SK-N-SH treated with all-trans-retinoic acid at 6 μM for 48 hours (cell line): ENCODE data around the gene NCS1.

ENCODE experiments used
- ATAC-seq: fragments of 200-7000 bp; cut with Tn5 transposase; 3 replicates; pipeline ENCODE4 v1.9.1; 2020; ENCODE audit warnings: mild to moderate bottlenecking, moderate library complexity
- ARNTL ChIP-seq: fragments of 450-650 bp; formaldehyde crosslinking; IDR thresholded peaks from 2 replicates; pipeline ENCODE4 v1.5.0; 2020; ENCODE audit warnings: low read depth, mild to moderate bottlenecking, moderate library complexity, borderline replicate concordance
- CSDC2 ChIP-seq: fragments of 250-450 bp; sonication (Bioruptor Pico); IDR thresholded peaks from 2 replicates; pipeline ENCODE4 v1.5.0; 2020; ENCODE audit warnings: mild to moderate bottlenecking, moderate library complexity
- ESRRG ChIP-seq: fragments of 250-450 bp; sonication (Bioruptor Pico); IDR thresholded peaks from 2 replicates; pipeline ENCODE4 v1.6.1; 2021; ENCODE audit warnings: mild to moderate bottlenecking
- GLIS3 ChIP-seq: fragments of 250-450 bp; sonication (Bioruptor Pico); IDR thresholded peaks from 2 replicates; pipeline ENCODE4 v1.5.0; 2020; ENCODE audit warnings: mild to moderate bottlenecking, moderate library complexity
- ISL1 ChIP-seq: fragments of 250-450 bp; sonication (Bioruptor Pico); IDR thresholded peaks from 2 replicates; pipeline ENCODE4 v2.1.2; 2022; ENCODE audit warnings: mild to moderate bottlenecking, moderate library complexity
- OSR1 ChIP-seq: fragments of 250-450 bp; sonication (Bioruptor Pico); IDR thresholded peaks from 2 replicates; pipeline ENCODE4 v1.8.0; 2022; ENCODE audit warnings: moderate library complexity, mild to moderate bottlenecking, inconsistent platforms
- PPARA ChIP-seq: fragments of 250-450 bp; sonication (Bioruptor Pico); IDR thresholded peaks from 2 replicates; pipeline ENCODE4 v1.5.0; 2020; ENCODE audit warnings: mild to moderate bottlenecking, borderline replicate concordance
- RARB ChIP-seq: fragments of 250-450 bp; sonication (Bioruptor Pico); IDR thresholded peaks from 2 replicates; pipeline ENCODE4 v1.8.0; 2021; ENCODE audit warnings: mild to moderate bottlenecking, moderate library complexity
- SNAI2 ChIP-seq: fragments of 250-450 bp; sonication (Bioruptor Pico); IDR thresholded peaks from 2 replicates; pipeline ENCODE4 v1.5.0; 2020; ENCODE audit warnings: mild to moderate bottlenecking, moderate library complexity
- TOX ChIP-seq: fragments of 250-450 bp; sonication (Bioruptor Pico); IDR thresholded peaks from 2 replicates; pipeline ENCODE4 v1.8.0; 2021; ENCODE audit warnings: mild to moderate bottlenecking, moderate library complexity, borderline replicate concordance
- ZC3H10 ChIP-seq: fragments of 250-450 bp; sonication (Bioruptor Pico); IDR thresholded peaks from 2 replicates; pipeline ENCODE4 v1.5.1; 2021; ENCODE audit warnings: mild to moderate bottlenecking, moderate library complexity
- ZFP3 ChIP-seq: fragments of 250-450 bp; sonication (Bioruptor Pico); IDR thresholded peaks from 2 replicates; pipeline ENCODE4 v1.5.0; 2020; ENCODE audit warnings: mild to moderate bottlenecking, moderate library complexity
- ZFP30 ChIP-seq: fragments of 450-650 bp; formaldehyde crosslinking; IDR thresholded peaks from 2 replicates; pipeline ENCODE4 v1.5.0; 2022; ENCODE audit warnings: mild to moderate bottlenecking, moderate library complexity
- ZNF565 ChIP-seq: fragments of 450-650 bp; formaldehyde crosslinking; conservative IDR thresholded peaks from 2 replicates; pipeline ENCODE4 v1.5.0; 2020; ENCODE audit warnings: low read depth, mild to moderate bottlenecking, moderate library complexity
- ZNF70 ChIP-seq: fragments of 450-650 bp; formaldehyde crosslinking; IDR thresholded peaks from 2 replicates; pipeline ENCODE4 v1.5.0; 2020; ENCODE audit warnings: mild to moderate bottlenecking, moderate library complexity
- ZNF8 ChIP-seq: fragments of 450-650 bp; formaldehyde crosslinking; IDR thresholded peaks from 2 replicates; pipeline ENCODE4 v1.5.0; 2020; ENCODE audit warnings: mild to moderate bottlenecking, moderate library complexity
- TF ChIP-seq, protein P1 (sequence below): fragments of 250-450 bp; sonication (Bioruptor Pico); IDR thresholded peaks from 2 replicates; pipeline ENCODE4 v1.8.0; 2020; ENCODE audit warnings: mild to moderate bottlenecking, moderate library complexity, borderline replicate concordance
- TF ChIP-seq, protein P2 (sequence below): fragments of 250-450 bp; sonication (Bioruptor Pico); IDR thresholded peaks from 2 replicates; pipeline ENCODE4 v1.5.1; 2020; ENCODE audit warnings: low read depth, mild to moderate bottlenecking, moderate library complexity
- TF ChIP-seq, protein P3 (sequence below): fragments of 250-450 bp; sonication (Bioruptor Pico); IDR thresholded peaks from 2 replicates; pipeline ENCODE4 v1.5.0; 2020; ENCODE audit warnings: mild to moderate bottlenecking, moderate library complexity
- TF ChIP-seq, protein P4 (sequence below): fragments of 250-450 bp; sonication (Bioruptor Pico); IDR thresholded peaks from 2 replicates; pipeline ENCODE4 v1.5.1; 2021; ENCODE audit warnings: mild to moderate bottlenecking, moderate library complexity

NCS1 gene

DNA sequence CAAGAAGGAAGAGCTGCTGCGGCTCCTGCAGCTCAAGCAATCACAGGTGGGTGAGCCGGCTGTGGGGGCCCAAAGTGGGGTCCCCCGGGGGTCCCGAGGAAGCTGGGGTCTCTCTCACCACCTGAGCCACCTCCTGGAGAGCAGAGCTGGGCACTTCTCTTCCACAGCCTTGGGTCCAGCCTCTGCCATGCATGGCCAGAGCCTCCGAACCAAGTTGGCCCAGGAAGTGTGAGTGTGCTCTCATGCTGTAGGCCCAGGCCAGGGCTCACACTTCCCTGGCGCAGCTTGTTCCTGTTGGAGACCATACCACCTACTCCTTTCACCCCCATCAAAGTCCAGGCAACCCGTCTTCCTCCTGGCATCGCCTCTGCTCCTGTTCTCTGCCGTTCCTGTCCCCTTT, 113.1 kb downstream of the NCS1 start:
- TF ChIP-seq, protein P1, sequence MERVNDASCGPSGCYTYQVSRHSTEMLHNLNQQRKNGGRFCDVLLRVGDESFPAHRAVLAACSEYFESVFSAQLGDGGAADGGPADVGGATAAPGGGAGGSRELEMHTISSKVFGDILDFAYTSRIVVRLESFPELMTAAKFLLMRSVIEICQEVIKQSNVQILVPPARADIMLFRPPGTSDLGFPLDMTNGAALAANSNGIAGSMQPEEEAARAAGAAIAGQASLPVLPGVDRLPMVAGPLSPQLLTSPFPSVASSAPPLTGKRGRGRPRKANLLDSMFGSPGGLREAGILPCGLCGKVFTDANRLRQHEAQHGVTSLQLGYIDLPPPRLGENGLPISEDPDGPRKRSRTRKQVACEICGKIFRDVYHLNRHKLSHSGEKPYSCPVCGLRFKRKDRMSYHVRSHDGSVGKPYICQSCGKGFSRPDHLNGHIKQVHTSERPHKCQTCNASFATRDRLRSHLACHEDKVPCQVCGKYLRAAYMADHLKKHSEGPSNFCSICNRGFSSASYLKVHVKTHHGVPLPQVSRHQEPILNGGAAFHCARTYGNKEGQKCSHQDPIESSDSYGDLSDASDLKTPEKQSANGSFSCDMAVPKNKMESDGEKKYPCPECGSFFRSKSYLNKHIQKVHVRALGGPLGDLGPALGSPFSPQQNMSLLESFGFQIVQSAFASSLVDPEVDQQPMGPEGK: no peak
- no peak for TF ChIP-seq ESRRG (CRISPR knock-in tag)
- no peak for TF ChIP-seq SNAI2 (CRISPR knock-in tag)
- TF ChIP-seq ZFP3 (CRISPR knock-in tag): no peak
- TF ChIP-seq CSDC2 (CRISPR knock-in tag): no peak
- no peak for TF ChIP-seq ZNF565
- no peak for TF ChIP-seq ISL1 (CRISPR knock-in tag)
- TF ChIP-seq, protein P2, sequence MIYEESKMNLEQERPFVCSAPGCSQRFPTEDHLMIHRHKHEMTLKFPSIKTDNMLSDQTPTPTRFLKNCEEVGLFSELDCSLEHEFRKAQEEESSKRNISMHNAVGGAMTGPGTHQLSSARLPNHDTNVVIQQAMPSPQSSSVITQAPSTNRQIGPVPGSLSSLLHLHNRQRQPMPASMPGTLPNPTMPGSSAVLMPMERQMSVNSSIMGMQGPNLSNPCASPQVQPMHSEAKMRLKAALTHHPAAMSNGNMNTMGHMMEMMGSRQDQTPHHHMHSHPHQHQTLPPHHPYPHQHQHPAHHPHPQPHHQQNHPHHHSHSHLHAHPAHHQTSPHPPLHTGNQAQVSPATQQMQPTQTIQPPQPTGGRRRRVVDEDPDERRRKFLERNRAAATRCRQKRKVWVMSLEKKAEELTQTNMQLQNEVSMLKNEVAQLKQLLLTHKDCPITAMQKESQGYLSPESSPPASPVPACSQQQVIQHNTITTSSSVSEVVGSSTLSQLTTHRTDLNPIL (CRISPR knock-in tag): no peak
- no peak for TF ChIP-seq OSR1 (CRISPR knock-in tag)
- TF ChIP-seq PPARA (CRISPR knock-in tag): no peak
- no peak for TF ChIP-seq GLIS3 (CRISPR knock-in tag)
- TF ChIP-seq, protein P3, sequence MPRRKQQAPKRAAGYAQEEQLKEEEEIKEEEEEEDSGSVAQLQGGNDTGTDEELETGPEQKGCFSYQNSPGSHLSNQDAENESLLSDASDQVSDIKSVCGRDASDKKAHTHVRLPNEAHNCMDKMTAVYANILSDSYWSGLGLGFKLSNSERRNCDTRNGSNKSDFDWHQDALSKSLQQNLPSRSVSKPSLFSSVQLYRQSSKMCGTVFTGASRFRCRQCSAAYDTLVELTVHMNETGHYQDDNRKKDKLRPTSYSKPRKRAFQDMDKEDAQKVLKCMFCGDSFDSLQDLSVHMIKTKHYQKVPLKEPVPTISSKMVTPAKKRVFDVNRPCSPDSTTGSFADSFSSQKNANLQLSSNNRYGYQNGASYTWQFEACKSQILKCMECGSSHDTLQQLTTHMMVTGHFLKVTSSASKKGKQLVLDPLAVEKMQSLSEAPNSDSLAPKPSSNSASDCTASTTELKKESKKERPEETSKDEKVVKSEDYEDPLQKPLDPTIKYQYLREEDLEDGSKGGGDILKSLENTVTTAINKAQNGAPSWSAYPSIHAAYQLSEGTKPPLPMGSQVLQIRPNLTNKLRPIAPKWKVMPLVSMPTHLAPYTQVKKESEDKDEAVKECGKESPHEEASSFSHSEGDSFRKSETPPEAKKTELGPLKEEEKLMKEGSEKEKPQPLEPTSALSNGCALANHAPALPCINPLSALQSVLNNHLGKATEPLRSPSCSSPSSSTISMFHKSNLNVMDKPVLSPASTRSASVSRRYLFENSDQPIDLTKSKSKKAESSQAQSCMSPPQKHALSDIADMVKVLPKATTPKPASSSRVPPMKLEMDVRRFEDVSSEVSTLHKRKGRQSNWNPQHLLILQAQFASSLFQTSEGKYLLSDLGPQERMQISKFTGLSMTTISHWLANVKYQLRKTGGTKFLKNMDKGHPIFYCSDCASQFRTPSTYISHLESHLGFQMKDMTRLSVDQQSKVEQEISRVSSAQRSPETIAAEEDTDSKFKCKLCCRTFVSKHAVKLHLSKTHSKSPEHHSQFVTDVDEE (CRISPR knock-in tag): no peak
- no peak for TF ChIP-seq ZNF70 (CRISPR knock-in tag)
- no peak for TF ChIP-seq ZNF8 (CRISPR knock-in tag)
- TF ChIP-seq TOX (CRISPR knock-in tag): no peak
- TF ChIP-seq, all 23 proteins: peak for 0
- no peak for ATAC-seq

DNA sequence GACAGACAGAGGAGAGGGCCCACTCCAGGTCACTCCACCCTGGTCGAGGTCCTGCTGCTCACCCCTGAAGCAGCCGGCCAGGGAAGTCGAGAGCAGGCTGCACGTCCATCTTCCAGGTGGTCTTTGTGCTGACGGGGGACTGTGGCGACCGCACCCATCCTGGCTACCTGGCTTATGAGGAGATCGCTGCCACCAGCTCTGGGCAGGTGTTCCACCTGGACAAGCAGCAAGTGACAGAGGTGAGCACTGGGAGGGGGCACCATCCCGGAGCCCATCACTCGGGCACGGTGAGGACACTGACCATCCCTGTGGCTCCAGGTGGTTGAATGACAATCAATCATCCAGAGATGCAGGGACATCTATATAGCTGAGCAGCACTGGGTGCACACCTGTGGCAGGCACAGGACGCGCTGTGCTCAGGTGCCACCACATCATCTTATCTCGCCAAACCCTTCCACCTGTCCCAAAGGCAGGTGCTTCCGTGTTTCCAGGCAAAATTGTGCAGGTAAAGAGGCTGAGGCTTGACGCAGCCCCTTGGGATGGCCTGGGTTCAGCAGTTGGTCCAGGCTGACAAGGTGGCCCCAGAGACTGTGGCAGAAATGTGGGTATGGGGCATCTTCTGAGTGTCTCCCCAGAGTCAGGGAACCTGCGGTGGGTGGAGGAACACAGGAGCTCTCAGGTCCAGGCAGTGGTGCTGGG, 114.0 kb downstream of the NCS1 start:
- no peak for ATAC-seq
- TF ChIP-seq ZFP3 (CRISPR knock-in tag) (no peak), ZC3H10 (CRISPR knock-in tag) (no peak), ZNF565 (no peak), OSR1 (CRISPR knock-in tag) (no peak), ZNF70 (CRISPR knock-in tag) (no peak), ARNTL (no peak), TOX (CRISPR knock-in tag) (no peak), CSDC2 (CRISPR knock-in tag) (no peak), RARB (CRISPR knock-in tag) (no peak), ZFP30 (no peak), ZNF8 (CRISPR knock-in tag) (no peak)
- TF ChIP-seq, protein P2 (CRISPR knock-in tag): no peak
- TF ChIP-seq, protein P4, sequence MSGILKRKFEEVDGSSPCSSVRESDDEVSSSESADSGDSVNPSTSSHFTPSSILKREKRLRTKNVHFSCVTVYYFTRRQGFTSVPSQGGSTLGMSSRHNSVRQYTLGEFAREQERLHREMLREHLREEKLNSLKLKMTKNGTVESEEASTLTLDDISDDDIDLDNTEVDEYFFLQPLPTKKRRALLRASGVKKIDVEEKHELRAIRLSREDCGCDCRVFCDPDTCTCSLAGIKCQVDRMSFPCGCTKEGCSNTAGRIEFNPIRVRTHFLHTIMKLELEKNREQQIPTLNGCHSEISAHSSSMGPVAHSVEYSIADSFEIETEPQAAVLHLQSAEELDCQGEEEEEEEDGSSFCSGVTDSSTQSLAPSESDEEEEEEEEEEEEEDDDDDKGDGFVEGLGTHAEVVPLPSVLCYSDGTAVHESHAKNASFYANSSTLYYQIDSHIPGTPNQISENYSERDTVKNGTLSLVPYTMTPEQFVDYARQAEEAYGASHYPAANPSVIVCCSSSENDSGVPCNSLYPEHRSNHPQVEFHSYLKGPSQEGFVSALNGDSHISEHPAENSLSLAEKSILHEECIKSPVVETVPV (CRISPR knock-in tag): no peak
- TF ChIP-seq, protein P1: no peak
